ENCODE measurements around the gene MON2.

MON2 gene

DNA sequence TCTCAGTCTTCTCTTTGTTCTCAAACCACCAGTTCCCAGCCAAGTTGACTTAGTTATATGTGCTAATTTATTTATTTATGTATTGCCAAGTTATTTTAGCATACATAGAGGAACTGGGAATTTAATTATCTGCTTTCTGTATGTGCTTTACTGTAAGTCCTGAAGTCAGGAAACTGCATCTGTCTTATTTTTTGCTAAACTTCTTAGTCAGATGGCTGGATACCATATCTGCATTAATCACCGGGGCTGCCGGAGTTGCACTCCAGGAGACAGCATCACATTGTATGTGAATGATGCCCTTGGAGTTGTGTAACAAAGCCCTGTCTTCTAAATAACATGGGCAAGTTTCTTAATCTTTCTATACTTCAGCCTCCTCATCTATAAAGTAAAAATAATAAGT lies 96.2 kb downstream of the MON2 start:
- DNase-seq: no peak

DNA sequence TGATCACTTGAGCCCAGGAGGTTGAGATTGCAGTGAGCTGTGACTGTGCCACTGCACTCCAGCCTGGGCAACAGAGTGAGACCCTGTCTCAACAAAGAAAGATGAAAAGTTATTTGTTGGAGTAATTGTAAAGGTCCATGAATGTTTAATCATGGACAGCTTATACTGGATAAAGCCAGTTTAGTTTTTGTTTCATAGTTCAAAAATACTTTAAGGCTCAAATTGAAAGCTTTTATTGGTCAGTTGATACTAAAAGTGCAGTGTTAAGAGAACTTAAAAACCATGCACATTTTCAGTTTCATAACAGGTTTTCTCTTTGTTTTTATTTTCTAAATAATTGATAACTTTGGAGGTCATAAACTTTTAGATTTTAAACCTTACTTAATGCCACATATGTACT lies 108.4 kb downstream of the MON2 start:
- no peak for DNase-seq

DNA sequence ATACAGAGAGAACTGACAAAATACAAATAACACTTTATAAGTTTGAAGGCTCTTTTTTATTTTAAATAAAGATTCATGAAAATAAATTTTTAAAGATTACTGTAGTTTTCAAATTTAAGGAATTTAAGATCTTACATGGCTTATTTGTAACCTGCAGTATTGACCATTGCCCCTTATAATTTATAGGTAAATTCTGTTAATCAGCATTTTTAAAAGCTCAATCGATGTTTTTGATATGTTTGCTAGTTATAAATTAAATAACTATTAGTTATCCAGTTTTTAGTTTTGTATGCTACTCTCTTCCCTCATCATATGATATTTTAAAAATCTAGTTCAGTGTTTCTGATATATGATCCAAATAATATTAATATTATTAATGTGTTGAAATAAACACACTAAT lies 109.9 kb downstream of the MON2 start:
- DNase-seq: no peak

DNA sequence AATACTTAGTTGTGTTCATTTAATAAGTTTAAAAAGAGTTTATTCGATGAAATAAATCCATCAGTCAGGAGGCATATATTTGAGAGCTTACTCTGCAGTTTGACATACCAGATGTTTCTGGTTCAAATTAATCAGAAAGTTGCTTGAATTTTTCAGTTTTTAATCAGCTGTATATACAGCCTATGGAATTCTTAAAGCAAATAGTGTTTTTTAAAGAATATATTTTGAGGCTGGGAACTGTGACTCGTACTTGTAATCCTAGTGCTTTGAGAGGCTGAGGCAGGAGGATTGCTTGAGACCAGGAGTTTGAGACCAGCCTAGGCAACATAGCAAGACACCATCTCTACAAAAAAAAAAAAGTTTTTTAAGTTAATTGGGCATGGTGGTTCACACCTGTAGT lies 112.1 kb downstream of the MON2 start:
- DNase-seq: no peak

DNA sequence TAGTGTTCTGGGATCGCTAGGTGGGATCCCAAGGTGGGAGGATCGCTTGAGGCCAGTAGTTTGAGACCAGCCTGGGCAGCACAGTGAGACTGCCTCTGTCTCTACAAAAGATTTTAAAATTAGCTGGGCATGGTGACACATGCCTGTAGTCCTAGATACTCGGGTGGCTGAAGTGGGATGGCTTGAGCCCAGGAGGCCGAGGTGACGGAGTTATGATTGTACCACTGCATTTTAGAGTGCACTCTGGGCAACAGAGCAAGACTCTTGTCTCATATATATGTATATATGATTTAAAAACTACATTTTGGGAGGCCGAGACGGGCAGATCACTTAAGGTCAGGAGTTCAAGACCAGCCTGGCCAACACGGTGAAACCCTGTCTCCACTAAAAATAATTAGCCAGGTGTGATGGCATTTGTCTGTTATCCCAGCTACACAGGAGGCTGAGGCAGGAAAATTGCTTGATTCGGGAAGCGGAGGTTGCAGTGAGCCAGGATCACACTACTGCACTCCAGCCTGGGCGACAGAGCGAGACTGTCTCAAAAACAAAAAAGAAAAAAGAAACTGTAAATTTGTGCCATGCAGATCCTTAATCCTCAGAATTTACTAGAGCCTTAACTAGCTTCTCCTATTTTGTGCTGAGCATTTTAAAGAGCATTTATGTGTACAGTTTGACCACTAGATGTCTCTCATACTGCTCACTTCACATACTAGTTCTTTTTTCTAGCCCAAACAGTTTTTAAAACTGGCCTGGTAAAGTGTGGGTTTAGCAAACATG lies 114.8 kb downstream of the MON2 start:
- DNase-seq: no peak

DNA sequence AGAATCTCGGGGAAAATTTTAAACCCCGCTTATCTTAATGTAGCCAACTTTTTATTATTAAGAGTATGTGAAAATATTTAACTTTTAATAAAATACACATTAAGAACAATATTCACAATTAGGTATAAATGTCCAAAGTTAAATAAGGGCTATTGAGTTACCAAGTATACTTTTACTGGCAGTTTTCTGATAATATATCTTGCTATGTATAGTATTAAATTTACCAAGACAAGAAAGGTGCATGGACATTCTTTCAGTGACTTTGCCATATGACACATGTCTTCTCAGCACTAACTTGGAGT lies 115.4 kb downstream of the MON2 start:
- no peak for DNase-seq

DNA sequence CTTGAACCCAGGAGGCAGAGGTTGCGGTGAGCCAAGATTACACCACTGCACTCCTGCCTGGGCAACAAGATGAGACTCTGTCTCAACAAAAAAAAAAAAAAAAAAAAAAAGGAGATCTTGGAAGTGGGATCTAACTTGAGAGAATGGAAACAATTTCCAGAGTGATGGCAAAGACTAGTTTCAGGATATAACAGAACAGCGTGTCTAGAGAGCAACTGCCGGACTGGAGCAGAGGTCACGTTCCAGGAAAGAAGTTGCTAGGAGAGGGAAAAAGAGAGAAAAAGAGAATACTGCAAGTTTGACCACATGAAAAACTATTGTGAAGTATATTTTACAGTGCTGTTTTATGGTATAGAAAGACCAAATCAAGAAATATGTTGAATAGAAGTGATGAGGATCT lies 118.0 kb downstream of the MON2 start:
- DNase-seq: no peak

DNA sequence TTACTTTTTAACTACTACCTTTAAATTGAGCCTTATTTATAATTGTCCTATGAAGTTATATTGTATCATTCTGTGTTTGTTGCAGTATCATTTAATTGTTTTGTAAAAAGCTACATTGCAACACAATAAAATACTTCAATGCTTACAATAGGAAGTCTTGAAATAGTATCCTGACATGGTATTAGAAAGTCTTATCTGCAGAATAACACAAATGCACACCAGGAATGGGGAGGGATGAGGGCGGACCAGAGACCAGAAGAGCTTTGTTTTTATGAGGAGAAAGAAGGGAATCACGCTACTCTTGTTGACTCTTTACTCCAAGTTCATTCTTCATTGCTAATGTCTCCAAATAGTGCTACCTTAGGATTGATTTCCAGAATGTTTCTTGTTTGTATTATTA lies 120.2 kb downstream of the MON2 start:
- no peak for DNase-seq

DNA sequence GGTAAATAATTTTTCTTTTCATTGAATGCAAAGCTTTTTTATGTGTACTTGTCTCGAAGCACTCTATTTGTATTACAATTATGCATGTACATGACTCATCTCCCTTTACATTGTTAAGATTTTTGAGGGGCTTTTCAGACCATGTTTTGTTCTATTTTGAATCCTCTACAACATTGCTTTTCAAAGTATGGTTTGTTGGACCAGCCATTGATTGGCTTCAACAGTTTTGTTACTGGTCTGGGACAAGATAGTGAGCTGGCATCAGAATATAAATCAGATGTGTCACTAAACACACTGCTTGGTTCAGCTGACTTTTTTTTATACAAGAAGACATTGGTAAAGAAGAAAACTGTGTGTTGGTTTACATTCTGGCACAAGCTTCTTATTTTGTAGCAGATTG lies 122.3 kb downstream of the MON2 start:
- no peak for DNase-seq

DNA sequence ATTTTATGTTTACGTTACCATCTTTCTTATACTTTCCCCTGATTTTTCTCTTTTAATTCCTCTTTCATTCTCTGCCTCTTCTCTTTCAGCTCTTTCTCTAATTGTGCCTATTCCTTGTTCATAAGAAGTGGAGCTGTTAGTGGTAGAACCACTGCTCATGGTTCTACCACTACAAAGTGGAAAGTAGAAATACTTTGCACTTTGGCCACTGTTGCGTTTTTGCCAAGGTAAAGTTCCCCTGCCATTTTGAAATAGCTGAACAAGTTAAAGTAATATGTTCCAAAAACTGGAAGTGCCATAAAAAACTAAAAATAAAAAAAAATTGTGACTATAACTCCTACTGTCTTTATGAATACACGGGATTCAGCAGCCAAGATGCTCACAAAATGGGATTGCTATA lies 130.6 kb downstream of the MON2 start:
- no peak for DNase-seq

DNA sequence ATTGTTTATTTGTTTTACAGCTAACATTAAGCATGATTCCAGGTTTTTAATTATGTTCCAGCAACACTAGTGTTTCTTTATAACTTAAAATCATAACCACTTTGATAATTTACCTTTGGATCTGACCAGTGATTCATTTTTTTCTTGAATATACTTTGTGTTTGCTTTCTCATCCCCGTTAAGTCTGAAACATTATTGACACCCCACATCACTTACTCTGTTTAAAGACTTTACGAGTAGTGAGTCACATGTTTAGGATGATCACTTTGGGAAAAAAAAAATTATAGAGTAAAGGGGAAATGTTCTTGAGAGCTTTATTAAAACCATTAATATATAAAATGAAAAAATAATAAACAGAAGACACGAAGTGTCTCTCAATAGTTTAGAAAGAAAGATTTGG lies 132.2 kb downstream of the MON2 start:
- no peak for DNase-seq

DNA sequence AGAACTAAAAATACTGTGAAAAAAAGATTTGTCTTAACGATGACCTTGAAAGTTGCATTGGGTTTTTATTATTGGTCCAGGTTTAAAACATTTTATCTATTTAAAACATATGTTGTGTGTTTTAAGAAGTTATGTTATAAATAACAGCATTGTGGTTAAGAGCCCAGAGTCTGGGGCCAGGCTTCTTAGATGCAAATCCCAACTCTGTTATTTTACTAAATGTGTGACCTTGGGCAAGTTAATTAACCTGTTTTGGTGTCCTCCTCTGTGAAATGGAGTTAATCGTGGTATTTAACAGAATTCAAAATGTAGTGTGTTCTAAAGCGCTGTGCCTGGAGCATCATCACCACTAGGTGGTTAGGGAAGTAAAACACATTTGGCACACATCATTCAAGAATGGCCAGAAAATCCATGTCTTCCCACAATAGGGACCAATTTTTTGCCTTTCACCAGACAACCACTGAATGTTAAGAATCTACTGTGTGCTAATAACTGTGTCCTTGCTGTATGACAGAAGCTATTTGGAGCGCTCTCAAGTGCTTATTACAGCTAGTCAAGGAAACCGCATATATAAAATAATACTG lies 133.3 kb downstream of the MON2 start:
- no peak for DNase-seq

DNA sequence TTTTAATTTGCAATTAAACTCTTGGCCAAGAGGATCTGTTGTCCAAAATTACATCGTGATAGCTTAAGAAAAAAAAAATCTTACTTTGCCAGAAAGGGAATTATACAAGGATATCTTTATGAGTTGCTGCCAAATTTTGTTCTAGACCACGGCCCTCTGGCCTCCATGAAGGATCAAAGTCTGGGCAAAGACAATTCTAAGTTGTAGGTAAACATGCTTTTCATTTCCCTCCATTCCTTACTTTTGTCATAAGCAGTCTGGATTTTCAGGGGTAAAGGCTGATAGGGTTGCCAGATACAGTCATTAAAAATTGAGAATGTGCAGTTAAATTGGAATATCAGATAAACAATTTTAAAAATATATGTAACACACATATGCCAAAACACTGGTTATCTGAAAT lies 135.1 kb downstream of the MON2 start:
- no peak for DNase-seq

DNA sequence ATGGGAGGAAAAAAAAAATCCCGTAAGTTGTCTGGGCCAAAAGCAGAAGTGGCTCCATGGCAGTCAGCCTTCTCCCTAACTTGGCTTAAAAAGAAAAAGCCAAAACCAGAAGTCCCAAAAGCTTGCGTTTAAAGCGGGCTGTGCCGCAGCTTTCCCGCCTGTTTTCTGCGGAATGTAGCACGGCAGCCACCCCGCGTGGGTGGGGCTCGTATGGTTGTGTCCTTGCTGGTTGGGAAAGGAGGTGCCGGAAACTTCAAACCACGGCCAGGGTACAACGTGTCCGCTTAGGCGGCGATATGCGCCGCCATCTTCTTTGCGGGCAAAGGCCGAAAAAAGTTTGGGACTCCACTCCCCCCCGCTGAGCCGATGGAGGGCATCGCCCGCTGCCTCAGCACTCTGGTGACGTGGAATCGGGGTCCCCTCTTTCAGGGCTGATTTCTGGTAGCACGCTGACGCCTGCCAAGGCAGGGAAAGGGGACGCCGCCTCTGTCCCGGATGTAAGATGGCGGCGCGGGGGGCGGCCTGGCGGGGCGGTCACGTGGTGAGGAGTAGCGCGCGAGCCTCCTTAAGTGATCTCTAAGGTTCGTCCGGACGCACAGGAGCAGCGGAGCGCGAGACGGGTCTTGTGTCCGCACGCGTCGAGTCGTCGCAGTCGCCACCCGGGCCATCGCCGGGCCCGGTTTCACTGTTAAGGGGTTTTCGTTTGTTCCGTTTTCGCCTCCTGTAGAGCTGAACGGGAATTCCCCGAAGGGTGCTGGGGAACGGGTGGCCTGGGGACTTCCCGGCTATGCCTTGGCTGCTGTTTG lies 135.8 kb downstream of the MON2 start:
- peak; percentile 64 for DNase-seq

DNA sequence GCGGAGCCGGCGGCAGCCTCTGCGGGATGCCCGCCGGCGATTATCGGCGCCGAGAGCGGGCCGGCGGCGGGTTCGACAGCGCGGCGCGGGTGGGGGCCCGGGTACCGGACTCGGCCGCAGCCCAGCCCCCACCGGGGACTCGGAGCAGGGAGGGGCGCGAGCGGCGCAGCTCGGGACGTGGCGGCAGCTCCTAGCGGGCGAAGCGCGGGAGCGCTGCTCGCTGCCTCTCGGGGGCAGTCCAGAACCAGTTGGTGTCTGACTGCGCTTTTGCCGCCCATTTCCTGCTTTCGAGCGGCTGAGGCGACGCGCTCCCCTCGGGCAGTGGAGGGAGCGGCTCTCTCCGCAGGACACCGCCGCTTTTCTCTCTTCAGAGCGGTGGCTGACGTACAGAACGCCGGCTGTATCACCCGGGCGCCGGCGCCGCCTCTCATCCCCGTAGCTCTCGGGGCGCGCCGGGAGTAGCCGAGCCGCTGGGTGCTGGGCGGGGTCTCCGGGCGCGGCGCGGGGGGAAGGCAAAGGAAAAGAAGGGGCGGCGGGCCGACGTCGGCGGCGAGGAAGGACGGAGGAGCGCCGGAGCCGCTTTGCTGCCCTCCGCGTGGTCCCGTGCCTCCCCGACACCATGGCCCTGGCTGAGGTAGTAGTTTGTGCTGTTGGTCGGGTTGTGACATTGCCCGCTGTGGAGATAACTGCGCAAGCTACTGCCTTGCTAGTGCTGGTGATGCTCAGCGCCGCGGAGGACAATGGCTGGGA lies 136.6 kb downstream of the MON2 start:
- peak; percentile 16 for DNase-seq

DNA sequence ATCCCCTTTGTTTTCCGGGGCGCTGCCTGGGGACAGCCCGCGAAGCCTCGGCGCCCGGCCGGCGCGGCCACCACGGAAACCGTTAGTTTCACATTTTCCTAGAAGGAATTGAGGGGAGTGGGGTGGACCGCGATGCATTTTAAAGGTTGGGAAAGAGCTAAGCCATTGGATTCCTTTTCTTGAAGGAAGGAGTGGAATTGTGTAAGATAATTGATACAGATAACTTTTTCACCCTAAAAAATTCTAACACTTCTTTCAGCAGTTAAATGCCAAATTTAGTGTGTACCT lies 137.1 kb downstream of the MON2 start:
- no peak for DNase-seq

DNA sequence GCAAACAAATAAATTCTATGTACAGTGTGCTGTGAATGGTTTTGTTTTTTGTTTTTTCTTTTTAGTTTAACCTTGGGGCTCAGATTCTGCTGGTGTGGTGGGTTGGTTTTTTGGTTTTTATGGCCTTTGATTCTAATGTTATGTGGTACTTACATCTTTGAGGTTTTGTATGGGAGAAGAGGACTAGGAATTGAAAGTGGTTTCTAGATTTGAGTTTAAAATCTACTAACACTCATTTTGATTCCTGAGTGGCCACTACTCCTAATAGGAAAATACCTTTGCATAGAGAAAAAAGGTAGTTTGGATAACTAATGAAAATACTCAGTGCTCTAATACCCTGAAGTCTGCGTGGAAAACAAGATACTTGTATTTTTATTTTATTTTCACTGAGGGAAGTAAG lies 137.7 kb downstream of the MON2 start:
- no peak for DNase-seq

DNA sequence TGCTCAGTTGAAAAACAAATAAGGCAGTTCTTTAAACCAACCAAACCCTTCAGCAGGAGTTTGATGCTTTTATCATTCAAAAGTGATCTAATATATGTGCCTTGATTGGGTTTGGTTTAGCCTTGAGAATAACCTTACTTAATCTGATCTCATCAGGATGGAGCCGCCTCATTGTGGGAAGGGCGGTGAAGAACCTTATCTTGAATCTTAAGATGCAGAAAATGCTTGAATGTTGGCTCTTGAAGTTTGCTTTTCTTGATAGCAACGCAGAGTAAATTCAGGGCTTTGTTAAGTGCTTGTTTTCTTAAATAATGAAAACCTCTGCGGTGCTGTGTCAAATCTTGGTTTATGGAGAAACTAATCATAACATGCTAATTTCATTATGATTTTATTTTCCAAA lies 138.2 kb downstream of the MON2 start:
- DNase-seq: peak; percentile 8

DNA sequence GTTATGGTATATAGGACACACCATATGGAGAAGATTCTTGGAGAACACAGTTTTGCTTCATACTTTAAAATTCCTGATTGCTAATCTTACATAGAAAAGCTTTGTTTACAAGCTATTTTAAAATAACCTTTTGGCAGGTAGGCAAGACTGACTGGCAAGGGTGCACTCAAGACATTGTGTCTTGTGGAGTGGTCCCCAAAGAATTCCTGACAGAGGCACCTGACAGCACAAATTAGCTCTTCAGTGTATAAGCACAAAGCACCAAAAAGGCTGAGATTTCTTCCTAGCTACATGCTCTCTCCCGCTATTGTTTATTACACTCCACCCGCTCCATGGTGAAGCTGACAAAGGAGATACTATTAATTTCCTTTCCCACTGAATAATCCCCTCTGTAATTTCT lies 139.4 kb downstream of the MON2 start:
- DNase-seq: no peak

DNA sequence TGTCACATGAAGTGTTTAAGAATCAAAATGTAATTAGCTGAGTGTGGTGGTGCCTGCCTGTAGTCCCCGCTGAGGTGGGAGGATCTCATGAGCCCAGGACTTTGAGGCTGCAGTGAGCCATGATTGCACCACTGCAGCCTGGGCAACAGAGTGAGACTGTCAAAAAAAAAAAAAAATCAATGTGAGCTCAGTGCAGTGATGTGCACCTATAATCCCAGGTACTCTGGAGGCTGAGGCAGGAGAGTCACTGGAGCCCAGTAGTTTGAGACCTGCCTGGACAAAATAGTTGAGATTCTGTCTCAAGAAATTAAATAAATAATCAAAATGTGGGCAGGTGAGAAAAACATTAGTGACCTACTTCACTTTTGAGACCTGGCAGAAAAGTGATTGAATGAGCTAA lies 140.0 kb downstream of the MON2 start:
- DNase-seq: no peak

DNA sequence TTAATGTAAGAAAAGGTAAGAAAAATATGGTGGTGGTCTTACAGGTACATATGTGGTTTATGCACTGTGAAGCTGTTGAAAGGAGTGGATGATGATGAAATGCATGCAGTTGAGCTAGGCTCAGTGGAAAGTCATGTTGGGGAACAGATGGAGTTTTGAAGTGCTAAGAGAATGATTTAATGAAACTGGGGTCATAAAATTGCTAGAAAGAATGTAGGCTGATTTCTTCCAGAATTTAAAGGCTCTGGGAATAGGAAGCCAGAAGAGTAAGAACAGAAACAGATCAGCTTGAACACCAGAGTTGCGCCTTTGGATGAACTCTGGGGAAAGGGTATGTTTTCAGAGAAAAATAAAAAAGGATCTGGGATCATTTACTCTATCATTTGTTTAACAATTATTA lies 146.5 kb downstream of the MON2 start:
- DNase-seq: no peak

DNA sequence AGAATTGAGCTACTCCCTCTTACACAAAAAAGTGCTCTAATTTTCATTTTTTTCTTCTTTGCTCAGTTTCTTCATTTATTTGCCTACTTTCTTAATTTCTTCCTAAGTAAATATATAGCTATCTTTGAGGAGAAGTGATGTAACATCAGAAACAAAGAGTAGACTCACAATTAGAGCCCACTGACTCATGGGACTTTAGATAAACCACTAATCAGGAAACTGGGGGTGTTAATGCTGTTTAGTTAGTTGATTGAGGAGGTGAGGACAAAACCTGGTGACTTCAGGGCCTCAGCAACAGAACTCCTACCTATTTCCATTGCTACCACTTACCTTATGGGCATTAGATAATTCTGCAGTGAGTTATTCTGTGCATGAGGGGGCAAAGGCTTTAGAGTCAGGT lies 151.7 kb downstream of the MON2 start:
- no peak for DNase-seq

DNA sequence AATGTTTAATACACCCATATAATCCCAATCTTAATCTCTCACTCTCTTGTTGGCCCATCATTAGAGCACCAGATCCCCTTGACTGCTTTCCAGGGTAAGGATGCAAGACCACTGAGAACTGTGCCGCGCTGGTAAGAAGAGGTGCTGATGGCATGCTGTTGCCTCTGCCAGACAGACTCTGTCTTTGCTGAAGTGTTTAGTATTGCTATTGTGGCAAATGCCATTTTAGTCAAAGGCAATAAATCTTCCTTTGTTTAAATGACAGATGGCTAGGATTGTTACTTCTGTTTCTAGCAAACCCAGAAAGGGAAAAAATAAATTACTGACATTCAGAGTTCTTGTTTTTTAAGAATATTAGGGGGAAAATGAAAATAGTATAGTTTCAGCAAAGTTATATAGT lies 152.3 kb downstream of the MON2 start:
- DNase-seq: no peak

DNA sequence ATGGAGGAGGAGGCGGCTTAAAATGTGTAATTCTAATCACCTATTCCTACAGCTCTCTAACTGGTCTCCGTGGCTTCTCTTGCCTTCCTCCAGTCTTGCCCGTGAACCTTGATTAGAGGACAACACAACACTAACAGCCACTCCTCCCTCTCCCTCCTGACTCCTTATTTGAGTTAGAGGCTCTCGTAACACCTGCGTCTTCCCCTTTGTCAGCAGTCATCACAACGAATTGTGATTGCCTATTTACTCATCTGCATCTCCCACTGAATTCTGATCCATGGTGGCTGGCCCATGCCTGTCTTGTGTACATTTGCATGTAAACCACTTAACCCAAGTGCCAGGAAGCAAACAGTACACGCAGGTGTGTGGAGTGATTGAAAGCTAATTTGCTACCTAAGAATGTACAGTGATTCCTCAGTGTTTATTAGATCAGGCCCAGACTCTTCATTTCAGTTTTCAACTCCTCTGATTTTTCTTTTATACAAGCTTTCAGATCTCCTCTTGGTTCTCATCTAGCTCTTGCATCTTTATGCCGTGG lies 154.5 kb downstream of the MON2 start:
- DNase-seq: peak; percentile 34
